ENCODE results near the gene ZNF407. TPM values are rescaled to one million over a fixed set of nuclear protein-coding genes. Genes with fewer than 3 reads are reported as not detected.

The ZNF407 gene
- total and polyA plus RNA-seq, 2 of the 13 experiments (the other 11 are each of a cell fraction or from before 2014, with no cell fraction given) = 2.3 to 8.7 TPM

GRCh38 chr18:74862094-74862493, 264.4 kb downstream of the ZNF407 start (continued):
- no peak for TF ChIP-seq ZNF230 (CRISPR knock-in tag; IDR thresholded peaks at IDR 0.05)
- TF ChIP-seq ZNF780A (CRISPR knock-in tag; IDR thresholded peaks at IDR 0.05) = no peak
- no peak for TF ChIP-seq ZGPAT (CRISPR knock-in tag; IDR thresholded peaks at IDR 0.05)
- TF ChIP-seq ZBTB8A (CRISPR knock-in tag; IDR thresholded peaks at IDR 0.05; ENCODE audit: borderline replicate concordance, low read depth) = no peak

DNA sequence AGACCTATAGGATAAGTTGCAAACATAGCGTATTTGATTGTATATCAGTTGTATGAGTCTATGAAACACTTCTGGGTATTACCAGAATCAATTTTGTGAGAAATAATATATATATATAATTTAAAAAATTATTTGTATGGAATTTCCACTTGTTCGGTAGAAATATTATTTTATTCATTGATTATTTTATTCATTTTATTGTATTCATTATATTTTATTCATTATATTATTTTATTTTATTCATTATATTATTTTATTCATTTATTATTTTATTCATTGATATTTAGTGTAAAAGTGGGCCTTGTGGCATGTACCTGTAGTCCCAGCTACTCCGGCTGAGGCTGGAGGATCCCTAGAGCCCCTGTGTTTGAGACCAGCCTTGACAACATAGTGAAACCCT, 268.9 kb downstream of the ZNF407 start:
- 98% methylated on average over 3 of the region's 3 CpGs for WGBS (ENCODE audit: low lambda C conversion rate)
- Histone ChIP-seq H2AFZ (ENCODE audit: low read length) (no peak overlapping the region), H3K27me3 (ENCODE audit: control insufficient read depth in 1 of 2, insufficient read depth in 2 of 2, low read length in 2 of 2) (no peaks in the 10 kb centered on the region), H3K9ac (ENCODE audit: insufficient read depth, low read depth, low read length) (no peak overlapping the region), H3K79me2 (ENCODE audit: insufficient read depth, low read length) (no peaks in the 10 kb centered on the region), H3K4me1 (ENCODE audit: insufficient read depth, low read length) (no peaks in the 10 kb centered on the region), H4K20me1 (ENCODE audit: insufficient read depth, low read length) (no peaks in the 10 kb centered on the region), H3K4me3 (replicated peaks in 1 of 3; ENCODE audit: insufficient read depth in 1 of 3, low read depth in 2 of 3, low read length in 3 of 3) (no peak overlapping the region), H3K4me2 (ENCODE audit: low read depth, low read length) (no peak overlapping the region), H3K27ac (ENCODE audit: extremely low read length, insufficient read depth, low read length) (no peak overlapping the region), H3K36me3 (replicated peaks in 1 of 2; ENCODE audit: control insufficient read depth in 1 of 2, insufficient read depth in 2 of 2, low read length in 2 of 2) (no peaks in the 10 kb centered on the region), H3K9me3 (ENCODE audit: low read length) (no peaks in the 10 kb centered on the region)
- POLR2A ChIA-PET = no interaction called here
- ATAC-seq (no peak), DNase-seq (ENCODE audit: low spot score) (no peak), FAIRE-seq (no peak)
- CTCF ChIA-PET (ENCODE audit: low intra/inter-chr PET ratio, low total read pairs) = no interaction called here
- in situ Hi-C loops (cut with HindIII; ENCODE audit: extremely low pct_ligation_motif_present, low pct_unique_long_range_greater_than_20kb) (no loop called here), intact Hi-C loops (cut with micrococcal nuclease; ENCODE audit: unreplicated experiment) (no loop called here)
- no TSS peak for BruUV-seq (replicated peaks)
- TF ChIP-seq, protein P1, sequence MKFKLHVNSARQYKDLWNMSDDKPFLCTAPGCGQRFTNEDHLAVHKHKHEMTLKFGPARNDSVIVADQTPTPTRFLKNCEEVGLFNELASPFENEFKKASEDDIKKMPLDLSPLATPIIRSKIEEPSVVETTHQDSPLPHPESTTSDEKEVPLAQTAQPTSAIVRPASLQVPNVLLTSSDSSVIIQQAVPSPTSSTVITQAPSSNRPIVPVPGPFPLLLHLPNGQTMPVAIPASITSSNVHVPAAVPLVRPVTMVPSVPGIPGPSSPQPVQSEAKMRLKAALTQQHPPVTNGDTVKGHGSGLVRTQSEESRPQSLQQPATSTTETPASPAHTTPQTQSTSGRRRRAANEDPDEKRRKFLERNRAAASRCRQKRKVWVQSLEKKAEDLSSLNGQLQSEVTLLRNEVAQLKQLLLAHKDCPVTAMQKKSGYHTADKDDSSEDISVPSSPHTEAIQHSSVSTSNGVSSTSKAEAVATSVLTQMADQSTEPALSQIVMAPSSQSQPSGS (CRISPR knock-in tag; IDR thresholded peaks at IDR 0.05) = no peak
- TF ChIP-seq, protein P2, sequence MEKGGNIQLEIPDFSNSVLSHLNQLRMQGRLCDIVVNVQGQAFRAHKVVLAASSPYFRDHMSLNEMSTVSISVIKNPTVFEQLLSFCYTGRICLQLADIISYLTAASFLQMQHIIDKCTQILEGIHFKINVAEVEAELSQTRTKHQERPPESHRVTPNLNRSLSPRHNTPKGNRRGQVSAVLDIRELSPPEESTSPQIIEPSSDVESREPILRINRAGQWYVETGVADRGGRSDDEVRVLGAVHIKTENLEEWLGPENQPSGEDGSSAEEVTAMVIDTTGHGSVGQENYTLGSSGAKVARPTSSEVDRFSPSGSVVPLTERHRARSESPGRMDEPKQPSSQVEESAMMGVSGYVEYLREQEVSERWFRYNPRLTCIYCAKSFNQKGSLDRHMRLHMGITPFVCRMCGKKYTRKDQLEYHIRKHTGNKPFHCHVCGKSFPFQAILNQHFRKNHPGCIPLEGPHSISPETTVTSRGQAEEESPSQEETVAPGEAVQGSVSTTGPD (CRISPR knock-in tag; IDR thresholded peaks at IDR 0.05) = no peak
- TF ChIP-seq ZNF703 (CRISPR knock-in tag; IDR thresholded peaks at IDR 0.05; ENCODE audit: borderline replicate concordance) (no peak), JARID2 (CRISPR knock-in tag; IDR thresholded peaks at IDR 0.05; ENCODE audit: insufficient replicate concordance) (no peak), ZBTB26 (CRISPR knock-in tag; IDR thresholded peaks at IDR 0.05; ENCODE audit: borderline replicate concordance) (no peak)
